GM12878 (cell line): ENCODE measurements around the gene TNRC18. TPM values are rescaled to one million over a fixed set of nuclear protein-coding genes. Genes with fewer than 3 reads are reported as not detected.
"Not testable (repeated sequence)": the region's sequence is repeated elsewhere in the genome, so short reads cannot be mapped to it uniquely, and the experiment has no call there.

Experiments used
- ATAC-seq: fragments of 200-7000 bp; cut with Tn5 transposase; 3 replicates; pipeline ENCODE4 v1.9.1; 2020; ENCODE audit warnings: mild to moderate bottlenecking, moderate library complexity
- BruUV-seq: library from RNA; stranded (reverse); fragments of 400-500 nt; replicated peaks from 2 replicates; lab custom pipeline; 2021; lab: Mats Ljungman, UMichigan
- CTCF ChIA-PET: fragments of 300-600 bp; sonication (Branson Sonifier 250); formaldehyde crosslinking; extraction: SDS; loops from one replicate; lab custom pipeline; 2021; ENCODE audit warnings: inconsistent platforms; lab: Yijun Ruan, JAX
- POLR2A ChIA-PET: fragments of 350-600 bp; formaldehyde crosslinking; extraction: SDS; loops from one replicate; lab custom pipeline; 2021; ENCODE audit warnings: inconsistent platforms; lab: Charles Lee
- RAD21 ChIA-PET: fragments of 300-600 bp; sonication (Branson Sonifier 250); formaldehyde crosslinking; loops from one replicate; lab custom pipeline; 2023; ENCODE audit warnings: antibody characterized with exemption; ENCODE audit not compliant: unreplicated experiment; lab: Charles Lee
- SMC1A ChIA-PET: fragments of 300-600 bp; sonication (Branson Sonifier 250); formaldehyde crosslinking; loops from one replicate; lab custom pipeline; 2023; ENCODE audit not compliant: unreplicated experiment, uncharacterized antibody; lab: Charles Lee
- DNase-seq: peaks from one replicate; pipeline ENCODE4 v3.0.0-alpha.2; 2011; ENCODE audit warnings: low read depth, low spot score
- FAIRE-seq: peaks from 3 replicates; lab custom pipeline; 2011; peaks lifted over from hg19 to GRCh38; lab: Jason Lieb, UNC
- H2AFZ ChIP-seq: 2 replicates; pipeline ENCODE4 v1.6.0; 2011; ENCODE audit warnings: low read depth, low read length, control low read depth; ENCODE audit not compliant: control insufficient read depth
- H3K27ac ChIP-seq: 2 replicates; pipeline ENCODE4 v1.5.1; 2011; ENCODE audit warnings: control low read depth; ENCODE audit not compliant: control insufficient read depth, insufficient read depth
- H3K27me3 ChIP-seq, 2 experiments: replicated peaks in 1 of 2; 2 replicates each; pipeline versions ENCODE4 v1.6.0 to v1.6.1; 2011; ENCODE audit warnings: low read length in 1 of 2; ENCODE audit not compliant: control insufficient read depth in 2 of 2, insufficient read depth in 2 of 2
- H3K36me3 ChIP-seq, 2 experiments: 2 replicates each; pipeline ENCODE4 v1.5.1; 2011; ENCODE audit warnings: low read length in 1 of 2; ENCODE audit not compliant: control insufficient read depth in 2 of 2, insufficient read depth in 2 of 2
- H3K4me1 ChIP-seq: 2 replicates; pipeline ENCODE4 v1.6.1; 2011; ENCODE audit warnings: mild to moderate bottlenecking, low read length, moderate library complexity, mixed read lengths; ENCODE audit not compliant: control insufficient read depth, insufficient read depth
- H3K4me2 ChIP-seq: 2 replicates; pipeline ENCODE4 v1.6.0; 2011; ENCODE audit warnings: control low read depth; ENCODE audit not compliant: control insufficient read depth, insufficient read depth
- H3K4me3 ChIP-seq: fragments of 200-600 bp; sonication (generic); 2 replicates; pipeline ENCODE4 v1.5.1; 2016
- H3K79me2 ChIP-seq: 2 replicates; pipeline ENCODE4 v1.6.0; 2011; ENCODE audit warnings: low read length; ENCODE audit not compliant: control insufficient read depth, insufficient read depth
- H3K9ac ChIP-seq: 2 replicates; pipeline ENCODE4 v1.8.0; 2011; ENCODE audit warnings: low read length, control low read depth, mixed read lengths; ENCODE audit not compliant: control insufficient read depth, insufficient read depth
- H3K9me3 ChIP-seq: replicated peaks from 3 replicates; pipeline ENCODE4 v1.5.1; 2011; ENCODE audit warnings: mild to moderate bottlenecking, low read length; ENCODE audit not compliant: control insufficient read depth, insufficient read depth
- H4K20me1 ChIP-seq: 2 replicates; pipeline ENCODE4 v1.6.0; 2011; ENCODE audit not compliant: control insufficient read depth, insufficient read depth
- ATF2 ChIP-seq: IDR thresholded peaks from 2 replicates; pipeline ENCODE4 v1.6.1; 2012; ENCODE audit warnings: low read length, inconsistent platforms
- ATF7 ChIP-seq: fragments of 450-650 bp; IDR thresholded peaks from 2 replicates; pipeline ENCODE4 v1.6.1; 2016; ENCODE audit warnings: low read depth, mild to moderate bottlenecking
- E2F4 ChIP-seq: IDR thresholded peaks from 2 replicates; pipeline ENCODE4 v1.6.1; 2012; ENCODE audit warnings: low read depth, low read length, improper control_type of control experiment
- EZH2 ChIP-seq: IDR thresholded peaks from 2 replicates; pipeline ENCODE4 v1.6.1; 2012; ENCODE audit warnings: low read depth, mild to moderate bottlenecking, control low read depth, inconsistent platforms, low read length, borderline replicate concordance; ENCODE audit not compliant: control insufficient read depth
- HDGF ChIP-seq: fragments of 450-650 bp; IDR thresholded peaks from 2 replicates; pipeline ENCODE4 v1.6.1; 2016; ENCODE audit warnings: antibody characterized with exemption
- LARP7 ChIP-seq: fragments of 450-650 bp; IDR thresholded peaks from 2 replicates; pipeline ENCODE4 v1.6.1; 2017; ENCODE audit warnings: mild to moderate bottlenecking
- MEF2B ChIP-seq: fragments of 450-650 bp; IDR thresholded peaks from 2 replicates; pipeline ENCODE4 v1.6.1; 2018; ENCODE audit warnings: mild to moderate bottlenecking, moderate library complexity; ENCODE audit not compliant: partially characterized antibody, poor library complexity, severe bottlenecking
- MTA2 ChIP-seq: fragments of 450-650 bp; IDR thresholded peaks from 2 replicates; pipeline ENCODE4 v1.6.1; 2016; ENCODE audit warnings: low read depth, mild to moderate bottlenecking, moderate library complexity
- RCOR1 ChIP-seq: conservative IDR thresholded peaks from 2 replicates; pipeline ENCODE4 v1.6.1; 2012; ENCODE audit warnings: low read depth, low read length, improper control_type of control experiment
- SREBF2 ChIP-seq: IDR thresholded peaks from 2 replicates; pipeline ENCODE4 v1.6.1; 2012; ENCODE audit warnings: mild to moderate bottlenecking, low read length
- SRF ChIP-seq, 2 experiments: IDR thresholded peaks; 2 replicates each; pipeline ENCODE4 v1.6.1; 2011; ENCODE audit warnings: low read depth in 2 of 2, low read length in 2 of 2, mild to moderate bottlenecking in 1 of 2, moderate library complexity in 1 of 2
- ZNF274 ChIP-seq: IDR thresholded peaks from one replicate; pipeline ENCODE4 v1.8.0; 2011; ENCODE audit not compliant: insufficient read length, insufficient read depth
- WGBS: methylation state at CpG from one replicate; pipeline ENCODE4 v1.1.6; 2016; ENCODE audit warnings: low lambda C conversion rate; ENCODE audit not compliant: insufficient replicate concordance, insufficient coverage; ENCODE audit errors: missing lambda C conversion rate; 5-methylcytosine and 5-hydroxymethylcytosine counted together
- in situ Hi-C: fragments of 300-500 bp; cut with MboI; formaldehyde crosslinking; loops from 9 replicates; pipeline ENCODE4 v1.14.3; 2018; ENCODE audit warnings: mixed read lengths
- intact Hi-C: fragments of 100-400 bp; cut with micrococcal nuclease; formaldehyde crosslinking; loops from one replicate; pipeline ENCODE4 v1.14.2; 2022; ENCODE audit not compliant: unreplicated experiment
- polyA plus RNA-seq, 11 experiments: library from polyadenylated mRNA; depleted of rRNA in 4 of 11; unstranded in 6 of 11; stranded (reverse) in 5 of 11; fragments of >200 nt; fragmentation: Nextera tagmentation in 4 of 11; fragmentation: Illumina TruSeq in 1 of 11; extraction: Ambion mirVana in 4 of 11; extraction: Trizol in 1 of 11; gene quantifications; 1 replicate in 1 of 11; 2 replicates in 10 of 11; pipeline versions ENCODE4 v1.2.1 to v1.2.3, GENCODE V29; 2011 to 2016; ENCODE audit warnings: inconsistent platforms in 2 of 11, missing spikeins in 2 of 11, low read depth in 1 of 11
- total RNA-seq, 4 experiments: library from RNA; depleted of rRNA in 3 of 4; stranded (reverse); fragments of >200 nt in 3 of 4; fragmentation: Illumina TruSeq in 1 of 4; extraction: Trizol in 1 of 4; gene quantifications; 2 replicates each; pipeline versions ENCODE4 v1.2.1 to v1.2.3, GENCODE V29; 2013 to 2021
- TF ChIP-seq, protein P1 (sequence below): IDR thresholded peaks from 2 replicates; pipeline ENCODE4 v1.6.1; 2011; ENCODE audit warnings: borderline replicate concordance, low read depth, mild to moderate bottlenecking, moderate library complexity, mixed read lengths, low read length; ENCODE audit not compliant: insufficient read depth; ENCODE audit errors: extremely low read length

The TNRC18 gene
- total and polyA plus RNA-seq, 10 of the 15 experiments (the other 5 are each of a cell fraction or from before 2014, with no cell fraction given): 0.02 to 31.7 (median 5.4) TPM

DNA sequence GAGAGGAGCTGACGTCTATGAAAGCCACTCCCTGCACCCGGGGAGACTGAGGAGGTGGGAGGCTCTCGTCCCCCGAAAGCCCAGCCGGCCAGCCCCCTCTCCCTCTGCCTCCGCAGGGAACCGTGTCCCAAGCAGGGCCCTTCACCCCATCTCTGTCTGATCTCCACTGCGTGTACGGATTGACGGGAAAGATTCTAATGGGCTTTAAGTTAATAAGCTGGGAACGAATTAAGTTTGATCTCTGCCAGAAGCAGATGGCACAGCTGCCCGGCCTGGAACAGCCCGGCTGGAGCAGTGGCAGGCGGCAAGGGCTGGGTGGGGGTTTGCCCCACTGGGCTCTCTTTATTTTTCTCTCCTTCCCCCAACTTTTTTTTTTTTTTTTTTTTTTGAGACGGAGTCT, 147.0 kb downstream of the TNRC18 start:
- Histone ChIP-seq H3K79me2 (no peaks in the 10 kb centered on the region), H2AFZ (no peak overlapping the region), H3K36me3 (no peaks in the 10 kb centered on the region), H3K4me1 (no peaks in the 10 kb centered on the region), H3K4me3 (no peak overlapping the region), H3K27me3 (no peaks in the 10 kb centered on the region), H3K27ac (no peak overlapping the region), H3K9ac (no peak overlapping the region), H3K4me2 (no peak overlapping the region), H4K20me1 (no peaks in the 10 kb centered on the region)
- RAD21 ChIA-PET: no interaction called here
- DNase-seq: no peak
- no peak for ATAC-seq
- SMC1A ChIA-PET: interaction anchor here (1.5 kb wide), 1 partner anchor 36 kb away, joined by 5 read pairs; no protein-coding TSS in a partner anchor
- 66% methylated on average over 14 of the region's 15 CpGs for WGBS
- intact Hi-C loops: no loop called here
- POLR2A ChIA-PET: no interaction called here
- CTCF ChIA-PET: interaction anchor here (0.6 kb wide), 1 partner anchor 87 kb away, joined by 3 read pairs; no protein-coding TSS in a partner anchor
- in situ Hi-C loops: no loop called here
- BruUV-seq: no TSS peak
- TF ChIP-seq E2F4 (no peak), MTA2 (no peak), SRF (IDR thresholded peaks at IDR 0.05; ENCODE audit: low read depth in 2 of 2, low read length in 2 of 2) (no peak), SREBF2 (no peak), ATF7 (no peak), LARP7 (no peak), MEF2B (no peak), RCOR1 (no peak), ATF2 (no peak), HDGF (no peak), ZNF274 (no peak), EZH2 (no peak)
- TF ChIP-seq, protein P1, sequence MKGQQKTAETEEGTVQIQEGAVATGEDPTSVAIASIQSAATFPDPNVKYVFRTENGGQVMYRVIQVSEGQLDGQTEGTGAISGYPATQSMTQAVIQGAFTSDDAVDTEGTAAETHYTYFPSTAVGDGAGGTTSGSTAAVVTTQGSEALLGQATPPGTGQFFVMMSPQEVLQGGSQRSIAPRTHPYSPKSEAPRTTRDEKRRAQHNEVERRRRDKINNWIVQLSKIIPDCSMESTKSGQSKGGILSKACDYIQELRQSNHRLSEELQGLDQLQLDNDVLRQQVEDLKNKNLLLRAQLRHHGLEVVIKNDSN: no peak
- TF ChIP-seq, all 136 proteins: peak for 0
- no peaks in the 10 kb centered on the region for H3K9me3 ChIP-seq
- no peak for FAIRE-seq

DNA sequence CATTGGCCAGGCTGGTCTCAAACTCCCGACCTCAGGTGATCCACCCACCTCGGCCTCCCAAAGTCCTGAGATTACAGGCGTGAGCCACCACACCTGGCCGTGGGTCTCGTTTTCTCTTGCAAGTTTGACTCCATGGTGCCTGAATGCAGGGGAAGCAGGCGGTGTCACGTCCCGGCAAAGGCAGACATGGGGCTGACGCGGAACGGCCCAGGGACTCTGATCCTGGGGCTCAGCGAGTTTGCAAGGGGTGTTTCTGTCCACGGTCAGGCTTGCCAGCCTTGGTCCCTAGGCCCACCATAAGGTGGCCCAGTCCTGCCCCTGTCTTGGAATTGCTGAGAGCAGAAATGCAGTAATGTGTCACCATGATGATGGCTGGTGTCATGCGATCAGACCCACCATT, 147.5 kb downstream of the TNRC18 start:
- H3K4me3 ChIP-seq, H3K4me1 ChIP-seq, H4K20me1 ChIP-seq, BruUV-seq, H2AFZ ChIP-seq, H3K4me2 ChIP-seq, RAD21 ChIA-PET, H3K9ac ChIP-seq, FAIRE-seq, intact Hi-C loops, H3K27ac ChIP-seq, POLR2A ChIA-PET, H3K27me3 ChIP-seq, in situ Hi-C loops, H3K9me3 ChIP-seq, H3K36me3 ChIP-seq, H3K79me2 ChIP-seq, ATAC-seq, CTCF ChIA-PET, SMC1A ChIA-PET, DNase-seq: not testable (repeated sequence)
- WGBS: 48% methylated on average over 14 of the region's 14 CpGs
